Chondrocyte (in vitro differentiated cells): ENCODE data around the gene MRPS18A. TPM values are rescaled to one million over a fixed set of nuclear protein-coding genes. Genes with fewer than 3 reads are reported as not detected.
A peak's percentile ranks its signal among the peaks of the same experiment; 100 is the strongest.

Experiments
- DNase-seq: peaks from one replicate; pipeline ENCODE4 v3.0.0; 2021; ENCODE audit warnings: mixed read lengths, low spot score
- H3K27ac Mint-ChIP-seq: one replicate; pipeline ENCODE4 v1.8.0; 2021; ENCODE audit warnings: mild to moderate bottlenecking, moderate library complexity, mixed read lengths; ENCODE audit not compliant: unreplicated experiment
- H3K27me3 Mint-ChIP-seq: 2 replicates; pipeline ENCODE4 v1.8.0; 2021; ENCODE audit warnings: low read depth, mixed read lengths
- H3K36me3 Mint-ChIP-seq: 2 replicates; pipeline ENCODE4 v1.8.0; 2021; ENCODE audit warnings: low read depth, mixed read lengths
- H3K4me1 Mint-ChIP-seq: 2 replicates; pipeline ENCODE4 v1.8.0; 2021; ENCODE audit warnings: low read depth, mild to moderate bottlenecking, mixed read lengths
- H3K4me3 Mint-ChIP-seq: one replicate; pipeline ENCODE4 v1.8.0; 2021; ENCODE audit warnings: mild to moderate bottlenecking, moderate library complexity, mixed read lengths; ENCODE audit not compliant: unreplicated experiment
- H3K9me3 Mint-ChIP-seq: 2 replicates; pipeline ENCODE4 v1.8.0; 2021; ENCODE audit warnings: low read depth, mixed read lengths
- total RNA-seq: library from RNA; stranded (reverse); gene quantifications from 3 replicates; pipeline ENCODE4 v1.2.1, GENCODE V29; 2021
- TF ChIP-seq, protein P1 (sequence below): fragments of 200-600 bp; sonication (generic); IDR thresholded peaks from 2 replicates; pipeline ENCODE4 v1.5.0; 2021; ENCODE audit warnings: antibody characterized with exemption, mild to moderate bottlenecking, moderate library complexity

The MRPS18A gene
- total RNA-seq, 1 donor from 2014 or later = 26.8 TPM

DNA sequence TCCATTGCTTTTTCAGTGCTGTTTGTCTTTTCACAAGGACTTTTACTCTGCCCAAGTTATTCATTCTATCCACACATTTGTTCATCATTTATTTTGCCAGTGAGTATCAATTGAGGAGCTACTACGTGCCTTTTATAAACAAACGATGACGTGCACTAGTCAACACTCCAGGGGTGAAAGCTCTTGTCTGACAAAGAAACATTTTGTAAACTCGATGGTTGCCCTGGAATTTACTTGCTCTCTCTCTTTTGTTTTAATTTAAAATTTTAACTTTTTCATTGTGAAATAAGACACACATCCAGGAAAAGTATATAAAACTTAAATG, 8.3 kb upstream of the MRPS18A start:
- Mint-ChIP-seq H3K4me3 (no peak overlapping the region), H3K4me1 (peaks cover 21% of the 10 kb centered on the region), H3K27ac (no peak overlapping the region), H3K27me3 (no peaks in the 10 kb centered on the region), H3K36me3 (no peaks in the 10 kb centered on the region), H3K9me3 (no peaks in the 10 kb centered on the region)
- DNase-seq = no peak
- TF ChIP-seq, protein P1, sequence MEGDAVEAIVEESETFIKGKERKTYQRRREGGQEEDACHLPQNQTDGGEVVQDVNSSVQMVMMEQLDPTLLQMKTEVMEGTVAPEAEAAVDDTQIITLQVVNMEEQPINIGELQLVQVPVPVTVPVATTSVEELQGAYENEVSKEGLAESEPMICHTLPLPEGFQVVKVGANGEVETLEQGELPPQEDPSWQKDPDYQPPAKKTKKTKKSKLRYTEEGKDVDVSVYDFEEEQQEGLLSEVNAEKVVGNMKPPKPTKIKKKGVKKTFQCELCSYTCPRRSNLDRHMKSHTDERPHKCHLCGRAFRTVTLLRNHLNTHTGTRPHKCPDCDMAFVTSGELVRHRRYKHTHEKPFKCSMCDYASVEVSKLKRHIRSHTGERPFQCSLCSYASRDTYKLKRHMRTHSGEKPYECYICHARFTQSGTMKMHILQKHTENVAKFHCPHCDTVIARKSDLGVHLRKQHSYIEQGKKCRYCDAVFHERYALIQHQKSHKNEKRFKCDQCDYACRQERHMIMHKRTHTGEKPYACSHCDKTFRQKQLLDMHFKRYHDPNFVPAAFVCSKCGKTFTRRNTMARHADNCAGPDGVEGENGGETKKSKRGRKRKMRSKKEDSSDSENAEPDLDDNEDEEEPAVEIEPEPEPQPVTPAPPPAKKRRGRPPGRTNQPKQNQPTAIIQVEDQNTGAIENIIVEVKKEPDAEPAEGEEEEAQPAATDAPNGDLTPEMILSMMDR = no peak

GRCh38 chr6:43695215-43695966, 7.8 kb upstream of the MRPS18A start:
- H3K27ac Mint-ChIP-seq = no peak overlapping the region
- H3K27me3 Mint-ChIP-seq = no peaks in the 10 kb centered on the region
- peaks cover 21% of the 10 kb centered on the region for H3K4me1 Mint-ChIP-seq
- no peak overlapping the region for H3K4me3 Mint-ChIP-seq
- no peaks in the 10 kb centered on the region for H3K9me3 Mint-ChIP-seq
- H3K36me3 Mint-ChIP-seq = no peaks in the 10 kb centered on the region
- TF ChIP-seq, protein P1 = no peak
- DNase-seq = no peak

DNA sequence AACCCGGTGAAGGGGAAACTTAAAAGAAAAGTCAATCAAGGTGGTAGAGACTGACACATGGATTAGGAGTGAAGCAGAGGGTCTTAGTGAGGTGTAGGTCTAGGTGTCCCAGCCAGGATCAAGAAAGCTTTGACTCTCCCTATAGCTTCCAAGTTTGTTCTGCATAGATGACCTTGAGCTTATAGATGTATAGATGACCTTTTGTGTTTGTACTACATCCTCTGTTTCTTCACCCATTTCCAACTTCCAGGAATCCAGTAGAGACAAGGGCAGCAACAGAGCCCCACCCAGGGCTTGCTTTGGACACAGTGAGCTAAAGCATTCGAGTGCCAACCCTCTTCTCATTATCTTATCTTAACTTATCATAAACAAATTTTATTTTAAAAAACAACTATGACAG, 1.8 kb upstream of the MRPS18A start:
- no peaks in the 10 kb centered on the region for H3K36me3 Mint-ChIP-seq

DNA sequence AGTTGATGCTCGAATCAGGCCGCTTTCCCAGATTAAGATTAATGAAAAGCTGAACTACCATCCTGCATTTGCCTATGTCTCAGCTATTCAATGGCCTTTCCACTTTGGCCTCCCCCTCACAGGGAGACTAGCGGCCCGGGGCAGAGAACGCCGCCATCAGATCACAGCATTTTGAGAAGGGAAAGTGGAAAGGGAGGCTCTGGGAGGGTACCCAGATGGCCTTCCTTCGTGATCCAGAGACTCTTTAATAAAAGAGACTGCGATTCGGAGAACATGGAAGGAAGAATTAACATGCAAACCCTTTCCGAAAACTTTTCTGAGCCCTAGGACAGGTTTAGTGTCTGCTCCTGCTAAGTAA, 533 bp downstream of the MRPS18A start:
- Mint-ChIP-seq H3K27ac (peak overlapping the region; percentile 93), H3K9me3 (no peaks in the 10 kb centered on the region), H3K27me3 (no peaks in the 10 kb centered on the region), H3K4me3 (peak overlapping the region; percentile 94), H3K4me1 (peaks cover 20% of the 10 kb centered on the region), H3K36me3 (peaks cover 2% of the 10 kb centered on the region)
- TF ChIP-seq, protein P1 = no peak
- DNase-seq = no peak

More for the DNA sequence above, 1.8 kb upstream of the MRPS18A start:
- Mint-ChIP-seq H3K27ac (no peak overlapping the region), H3K9me3 (no peaks in the 10 kb centered on the region), H3K27me3 (no peaks in the 10 kb centered on the region), H3K4me3 (no peak overlapping the region), H3K4me1 (peaks cover 20% of the 10 kb centered on the region)
- no peak for DNase-seq
- TF ChIP-seq, protein P1 = no peak

DNA sequence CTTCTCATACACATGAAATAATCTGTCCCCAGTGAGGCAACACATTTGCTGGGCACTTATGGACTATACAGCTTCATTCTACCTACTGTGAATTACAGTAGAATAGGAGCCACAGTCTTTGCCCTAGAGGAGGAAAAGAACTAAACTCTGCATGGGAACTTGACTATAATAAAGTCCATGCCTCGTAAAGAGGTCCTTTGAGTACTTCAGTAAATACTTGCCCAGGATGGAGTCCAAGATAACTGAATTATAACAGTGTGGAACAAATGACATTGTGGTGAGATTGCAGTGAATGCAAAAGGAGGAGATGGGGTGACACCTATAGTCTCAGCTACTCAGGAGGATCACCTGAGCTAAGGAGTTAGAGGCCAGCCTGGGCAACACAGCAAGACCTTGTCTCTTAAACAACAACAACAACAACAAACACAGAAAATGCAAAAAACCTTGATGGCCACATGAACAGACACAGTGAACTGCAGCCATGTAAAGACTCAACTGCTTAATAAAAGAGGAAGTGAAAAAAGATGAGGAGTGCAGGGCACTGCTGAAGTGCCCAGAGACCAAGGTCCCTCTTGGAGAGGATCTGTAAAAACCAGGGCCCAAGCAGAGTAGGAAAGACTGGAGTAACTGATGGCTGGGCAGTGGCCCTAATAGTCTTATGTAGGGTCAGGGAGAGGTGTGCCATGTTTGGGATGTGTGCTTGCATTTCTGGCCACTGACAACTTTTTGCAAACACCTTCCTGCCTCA, 3.7 kb downstream of the MRPS18A start:
- Mint-ChIP-seq H3K27ac (no peak overlapping the region), H3K27me3 (no peaks in the 10 kb centered on the region), H3K4me3 (no peak overlapping the region), H3K36me3 (peaks cover 6% of the 10 kb centered on the region), H3K9me3 (no peaks in the 10 kb centered on the region), H3K4me1 (peaks cover 20% of the 10 kb centered on the region)
- no peak for DNase-seq
- TF ChIP-seq, protein P1 = no peak
